GM23338 (cell line): Measurements from ENCODE around the gene ZNF66. TPM values are rescaled to one million over a fixed set of nuclear protein-coding genes. Genes with fewer than 3 reads are reported as not detected.
"Not testable (repeated sequence)": the region's sequence is repeated elsewhere in the genome, so short reads cannot be mapped to it uniquely, and the experiment has no call there.

Source experiments
- ATAC-seq: fragments of 200-7000 bp; cut with Tn5 transposase; 3 replicates; pipeline ENCODE4 v1.9.1; 2020
- DNase-seq: peaks from one replicate; pipeline ENCODE4 v3.0.0-alpha.2; 2015; ENCODE audit warnings: low spot score
- H2AFZ ChIP-seq: fragments of 200-600 bp; sonication (generic); 2 replicates; pipeline ENCODE4 v1.8.0; 2016; ENCODE audit warnings: antibody characterized with exemption, mild to moderate bottlenecking, moderate library complexity
- H3F3A ChIP-seq: fragments of 200-600 bp; sonication (generic); replicated peaks from 2 replicates; pipeline ENCODE4 v1.8.0; 2017; ENCODE audit warnings: antibody characterized with exemption, mixed run types, low read depth
- H3K27ac ChIP-seq: fragments of 200-600 bp; sonication (generic); 2 replicates; pipeline ENCODE4 v1.6.1; 2016; ENCODE audit warnings: low read depth
- H3K27me3 ChIP-seq: fragments of 200-600 bp; sonication (generic); 2 replicates; pipeline ENCODE4 v1.8.0; 2016; ENCODE audit warnings: mild to moderate bottlenecking, mixed run types, moderate library complexity; ENCODE audit not compliant: insufficient read depth
- H3K36me3 ChIP-seq: fragments of 200-600 bp; sonication (generic); 2 replicates; pipeline ENCODE4 v1.8.0; 2016; ENCODE audit warnings: mild to moderate bottlenecking; ENCODE audit not compliant: insufficient read depth
- H3K4me1 ChIP-seq: fragments of 200-600 bp; sonication (generic); 2 replicates; pipeline ENCODE4 v1.8.0; 2016; ENCODE audit warnings: mild to moderate bottlenecking, moderate library complexity; ENCODE audit not compliant: insufficient read depth
- H3K4me2 ChIP-seq: fragments of 200-600 bp; sonication (generic); 2 replicates; pipeline ENCODE4 v1.7.1; 2017; ENCODE audit warnings: mixed run types
- H3K4me3 ChIP-seq: fragments of 200-600 bp; sonication (generic); 2 replicates; pipeline ENCODE4 v1.6.1; 2016; ENCODE audit warnings: mixed run types
- H3K79me2 ChIP-seq: fragments of 200-600 bp; sonication (generic); replicated peaks from 2 replicates; pipeline ENCODE4 v1.8.0; 2017; ENCODE audit warnings: mild to moderate bottlenecking; ENCODE audit not compliant: insufficient read depth
- H3K9me2 ChIP-seq: fragments of 200-600 bp; sonication (generic); 2 replicates; pipeline ENCODE4 v1.8.0; 2017; ENCODE audit not compliant: insufficient read depth
- H4K20me1 ChIP-seq: fragments of 200-600 bp; sonication (generic); replicated peaks from 2 replicates; pipeline ENCODE4 v1.8.0; 2017; ENCODE audit warnings: mild to moderate bottlenecking; ENCODE audit not compliant: insufficient read depth
- H3K27ac Mint-ChIP-seq: 2 replicates; pipeline ENCODE4 v1.8.0; 2020; ENCODE audit warnings: inconsistent platforms, mild to moderate bottlenecking, moderate library complexity, mixed read lengths
- H3K27me3 Mint-ChIP-seq: 3 replicates; pipeline ENCODE4 v1.8.0; 2022; ENCODE audit warnings: low read depth, mild to moderate bottlenecking, moderate library complexity, mixed read lengths, inconsistent platforms; ENCODE audit not compliant: insufficient read depth, poor library complexity
- H3K36me3 Mint-ChIP-seq: 3 replicates; pipeline ENCODE4 v1.8.0; 2021; ENCODE audit warnings: low read depth, mild to moderate bottlenecking, inconsistent platforms, moderate library complexity, mixed read lengths
- H3K4me1 Mint-ChIP-seq: 3 replicates; pipeline ENCODE4 v1.8.0; 2020; ENCODE audit warnings: mild to moderate bottlenecking, inconsistent platforms, mixed read lengths
- H3K4me3 Mint-ChIP-seq: 3 replicates; pipeline ENCODE4 v1.8.0; 2021; ENCODE audit warnings: moderate library complexity, mild to moderate bottlenecking, inconsistent platforms, mixed read lengths
- H3K9me3 Mint-ChIP-seq: 3 replicates; pipeline ENCODE4 v1.8.0; 2020; ENCODE audit warnings: moderate library complexity, mild to moderate bottlenecking, inconsistent platforms, mixed read lengths
- CREB1 ChIP-seq: fragments of 250-450 bp; sonication (Bioruptor Pico); IDR thresholded peaks from 2 replicates; pipeline ENCODE4 v1.5.0; 2020; ENCODE audit warnings: low read depth, mild to moderate bottlenecking, moderate library complexity
- EZH2 ChIP-seq: fragments of 200-600 bp; sonication (generic); IDR thresholded peaks from one replicate; pipeline ENCODE4 v1.8.0; 2017; ENCODE audit warnings: antibody characterized with exemption, mild to moderate bottlenecking, low read depth; ENCODE audit not compliant: unreplicated experiment
- EZH2phosphoT487 ChIP-seq: fragments of 200-600 bp; sonication (generic); IDR thresholded peaks from one replicate; pipeline ENCODE4 v1.8.1; 2018; ENCODE audit warnings: antibody characterized with exemption; ENCODE audit not compliant: unreplicated experiment
- JUNB ChIP-seq: IDR thresholded peaks from one replicate; pipeline ENCODE4 v1.6.1; 2016; ENCODE audit warnings: antibody characterized with exemption; ENCODE audit not compliant: unreplicated experiment
- POLR2AphosphoS5 ChIP-seq: IDR thresholded peaks from 2 replicates; pipeline ENCODE4 v1.6.1; 2016; ENCODE audit warnings: antibody characterized with exemption, low read depth
- STAT1 ChIP-seq: IDR thresholded peaks from one replicate; pipeline ENCODE4 v1.6.1; 2016; ENCODE audit warnings: antibody characterized with exemption; ENCODE audit not compliant: unreplicated experiment
- ZNF114 ChIP-seq: fragments of 250-450 bp; sonication (Bioruptor Pico); IDR thresholded peaks from 2 replicates; pipeline ENCODE4 v1.5.0; 2020; ENCODE audit warnings: mild to moderate bottlenecking, moderate library complexity
- ZNF331 ChIP-seq: fragments of 250-450 bp; sonication (Bioruptor Pico); IDR thresholded peaks from 2 replicates; pipeline ENCODE4 v1.5.0; 2020; ENCODE audit warnings: low read depth, mild to moderate bottlenecking, moderate library complexity
- polyA plus RNA-seq: library from polyadenylated mRNA; unstranded; fragments of >200 nt; fragmentation: Nextera tagmentation; extraction: Ambion mirVana; gene quantifications from 2 replicates; pipeline ENCODE4 v1.2.1, GENCODE V29; 2016
- total RNA-seq: library from RNA; depleted of rRNA; stranded (reverse); fragments of >200 nt; shearing (Covaris generic); gene quantifications from 2 replicates; pipeline ENCODE4 v1.2.3, GENCODE V29; 2014
- TF ChIP-seq, protein P1 (sequence below): IDR thresholded peaks from one replicate; pipeline ENCODE4 v1.6.1; 2018; ENCODE audit warnings: antibody characterized with exemption; ENCODE audit not compliant: unreplicated experiment
- TF ChIP-seq, protein P2 (sequence below): fragments of 250-450 bp; sonication (Bioruptor Pico); IDR thresholded peaks from 2 replicates; pipeline ENCODE4 v1.5.0; 2020; ENCODE audit warnings: mild to moderate bottlenecking, moderate library complexity

The ZNF66 gene
- total and polyA plus RNA-seq, 2 experiments from 2014 or later: 18.5 to 67.3 TPM

DNA sequence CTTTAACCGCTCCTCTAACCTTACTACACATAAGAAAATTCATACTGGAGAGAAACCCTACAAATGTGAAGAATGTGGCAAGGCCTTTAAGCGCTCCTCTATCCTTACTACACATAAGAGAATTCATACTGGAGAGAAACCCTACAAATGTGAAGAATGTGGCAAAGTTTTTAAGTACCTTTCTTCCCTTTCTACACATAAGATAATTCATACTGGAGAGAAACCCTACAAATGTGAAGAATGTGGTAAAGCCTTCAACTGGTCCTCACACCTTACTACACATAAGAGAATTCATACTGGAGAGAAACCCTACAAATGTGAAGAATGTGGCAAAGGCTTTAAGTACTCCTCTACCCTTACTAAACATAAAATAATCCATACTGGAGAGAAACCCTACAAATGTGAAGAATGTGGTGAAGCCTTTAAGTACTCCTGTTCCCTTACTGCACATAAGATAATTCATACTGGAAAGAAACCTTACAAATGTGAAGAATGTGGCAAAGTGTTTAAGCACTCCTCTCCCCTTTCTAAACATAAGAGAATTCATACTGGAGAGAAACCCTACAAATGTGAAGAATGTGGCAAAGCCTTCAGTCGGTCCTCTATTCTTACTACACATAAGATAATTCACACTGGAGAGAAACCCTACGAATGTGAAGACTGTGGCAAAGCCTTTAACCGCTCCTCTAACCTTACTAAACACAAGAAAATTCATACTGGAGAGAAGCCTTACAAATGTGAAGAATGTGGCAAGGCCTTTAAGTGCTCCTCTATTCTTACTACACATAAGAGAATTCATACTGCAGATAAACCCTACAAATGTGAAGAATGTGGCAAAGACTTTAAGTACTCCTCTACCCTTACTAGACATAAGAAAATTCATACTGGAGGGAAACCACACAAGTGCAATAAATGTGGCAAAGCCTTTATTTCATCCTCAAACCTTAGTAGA, 30.5 kb downstream of the ZNF66 start:
- DNase-seq: peak; percentile 1
- H3K79me2 ChIP-seq, H3F3A ChIP-seq, H3K4me2 ChIP-seq, H3K4me1 Mint-ChIP-seq, H3K27ac ChIP-seq, H4K20me1 ChIP-seq, H3K4me3 ChIP-seq, H3K27me3 ChIP-seq, H3K9me2 ChIP-seq, H3K4me1 ChIP-seq, H2AFZ ChIP-seq, H3K4me3 Mint-ChIP-seq, H3K27ac Mint-ChIP-seq, ATAC-seq: not testable (repeated sequence)
- peaks cover 65% of the 10 kb centered on the region for H3K36me3 ChIP-seq
- peaks cover 100% of the 10 kb centered on the region for H3K9me3 Mint-ChIP-seq
- H3K27me3 Mint-ChIP-seq: peaks cover 45% of the 10 kb centered on the region
- H3K36me3 Mint-ChIP-seq: peaks cover 97% of the 10 kb centered on the region

DNA sequence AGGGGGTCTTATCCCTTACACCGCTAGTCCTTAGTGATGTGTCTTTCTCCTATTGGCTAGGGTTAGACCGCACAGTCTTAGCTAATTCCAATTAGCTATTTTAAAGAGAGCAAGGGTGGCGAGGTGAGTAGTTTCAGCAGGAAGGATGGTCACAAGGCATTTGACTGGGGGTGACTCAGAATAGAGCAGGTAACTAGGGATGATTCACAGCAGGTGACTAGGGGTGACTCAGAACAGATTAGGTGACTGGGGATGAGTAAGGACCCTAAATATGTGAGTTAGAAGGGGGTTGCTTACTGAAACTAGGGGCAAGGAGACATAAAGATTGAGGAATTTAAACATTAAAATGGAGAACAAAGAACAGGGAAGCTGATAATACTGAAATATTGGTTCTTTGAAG, 64.3 kb downstream of the ZNF66 start:
- no peak for DNase-seq
- no peak for ATAC-seq
- peaks cover 87% of the 10 kb centered on the region for H3K9me3 Mint-ChIP-seq
- TF ChIP-seq, protein P1, sequence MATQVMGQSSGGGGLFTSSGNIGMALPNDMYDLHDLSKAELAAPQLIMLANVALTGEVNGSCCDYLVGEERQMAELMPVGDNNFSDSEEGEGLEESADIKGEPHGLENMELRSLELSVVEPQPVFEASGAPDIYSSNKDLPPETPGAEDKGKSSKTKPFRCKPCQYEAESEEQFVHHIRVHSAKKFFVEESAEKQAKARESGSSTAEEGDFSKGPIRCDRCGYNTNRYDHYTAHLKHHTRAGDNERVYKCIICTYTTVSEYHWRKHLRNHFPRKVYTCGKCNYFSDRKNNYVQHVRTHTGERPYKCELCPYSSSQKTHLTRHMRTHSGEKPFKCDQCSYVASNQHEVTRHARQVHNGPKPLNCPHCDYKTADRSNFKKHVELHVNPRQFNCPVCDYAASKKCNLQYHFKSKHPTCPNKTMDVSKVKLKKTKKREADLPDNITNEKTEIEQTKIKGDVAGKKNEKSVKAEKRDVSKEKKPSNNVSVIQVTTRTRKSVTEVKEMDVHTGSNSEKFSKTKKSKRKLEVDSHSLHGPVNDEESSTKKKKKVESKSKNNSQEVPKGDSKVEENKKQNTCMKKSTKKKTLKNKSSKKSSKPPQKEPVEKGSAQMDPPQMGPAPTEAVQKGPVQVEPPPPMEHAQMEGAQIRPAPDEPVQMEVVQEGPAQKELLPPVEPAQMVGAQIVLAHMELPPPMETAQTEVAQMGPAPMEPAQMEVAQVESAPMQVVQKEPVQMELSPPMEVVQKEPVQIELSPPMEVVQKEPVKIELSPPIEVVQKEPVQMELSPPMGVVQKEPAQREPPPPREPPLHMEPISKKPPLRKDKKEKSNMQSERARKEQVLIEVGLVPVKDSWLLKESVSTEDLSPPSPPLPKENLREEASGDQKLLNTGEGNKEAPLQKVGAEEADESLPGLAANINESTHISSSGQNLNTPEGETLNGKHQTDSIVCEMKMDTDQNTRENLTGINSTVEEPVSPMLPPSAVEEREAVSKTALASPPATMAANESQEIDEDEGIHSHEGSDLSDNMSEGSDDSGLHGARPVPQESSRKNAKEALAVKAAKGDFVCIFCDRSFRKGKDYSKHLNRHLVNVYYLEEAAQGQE: no peak
- TF ChIP-seq JUNB (no peak), POLR2AphosphoS5 (no peak), EZH2phosphoT487 (no peak), STAT1 (no peak), EZH2 (no peak), ZNF331 (CRISPR knock-in tag) (no peak), CREB1 (CRISPR knock-in tag) (no peak), ZNF114 (CRISPR knock-in tag) (no peak)
- TF ChIP-seq, protein P2, sequence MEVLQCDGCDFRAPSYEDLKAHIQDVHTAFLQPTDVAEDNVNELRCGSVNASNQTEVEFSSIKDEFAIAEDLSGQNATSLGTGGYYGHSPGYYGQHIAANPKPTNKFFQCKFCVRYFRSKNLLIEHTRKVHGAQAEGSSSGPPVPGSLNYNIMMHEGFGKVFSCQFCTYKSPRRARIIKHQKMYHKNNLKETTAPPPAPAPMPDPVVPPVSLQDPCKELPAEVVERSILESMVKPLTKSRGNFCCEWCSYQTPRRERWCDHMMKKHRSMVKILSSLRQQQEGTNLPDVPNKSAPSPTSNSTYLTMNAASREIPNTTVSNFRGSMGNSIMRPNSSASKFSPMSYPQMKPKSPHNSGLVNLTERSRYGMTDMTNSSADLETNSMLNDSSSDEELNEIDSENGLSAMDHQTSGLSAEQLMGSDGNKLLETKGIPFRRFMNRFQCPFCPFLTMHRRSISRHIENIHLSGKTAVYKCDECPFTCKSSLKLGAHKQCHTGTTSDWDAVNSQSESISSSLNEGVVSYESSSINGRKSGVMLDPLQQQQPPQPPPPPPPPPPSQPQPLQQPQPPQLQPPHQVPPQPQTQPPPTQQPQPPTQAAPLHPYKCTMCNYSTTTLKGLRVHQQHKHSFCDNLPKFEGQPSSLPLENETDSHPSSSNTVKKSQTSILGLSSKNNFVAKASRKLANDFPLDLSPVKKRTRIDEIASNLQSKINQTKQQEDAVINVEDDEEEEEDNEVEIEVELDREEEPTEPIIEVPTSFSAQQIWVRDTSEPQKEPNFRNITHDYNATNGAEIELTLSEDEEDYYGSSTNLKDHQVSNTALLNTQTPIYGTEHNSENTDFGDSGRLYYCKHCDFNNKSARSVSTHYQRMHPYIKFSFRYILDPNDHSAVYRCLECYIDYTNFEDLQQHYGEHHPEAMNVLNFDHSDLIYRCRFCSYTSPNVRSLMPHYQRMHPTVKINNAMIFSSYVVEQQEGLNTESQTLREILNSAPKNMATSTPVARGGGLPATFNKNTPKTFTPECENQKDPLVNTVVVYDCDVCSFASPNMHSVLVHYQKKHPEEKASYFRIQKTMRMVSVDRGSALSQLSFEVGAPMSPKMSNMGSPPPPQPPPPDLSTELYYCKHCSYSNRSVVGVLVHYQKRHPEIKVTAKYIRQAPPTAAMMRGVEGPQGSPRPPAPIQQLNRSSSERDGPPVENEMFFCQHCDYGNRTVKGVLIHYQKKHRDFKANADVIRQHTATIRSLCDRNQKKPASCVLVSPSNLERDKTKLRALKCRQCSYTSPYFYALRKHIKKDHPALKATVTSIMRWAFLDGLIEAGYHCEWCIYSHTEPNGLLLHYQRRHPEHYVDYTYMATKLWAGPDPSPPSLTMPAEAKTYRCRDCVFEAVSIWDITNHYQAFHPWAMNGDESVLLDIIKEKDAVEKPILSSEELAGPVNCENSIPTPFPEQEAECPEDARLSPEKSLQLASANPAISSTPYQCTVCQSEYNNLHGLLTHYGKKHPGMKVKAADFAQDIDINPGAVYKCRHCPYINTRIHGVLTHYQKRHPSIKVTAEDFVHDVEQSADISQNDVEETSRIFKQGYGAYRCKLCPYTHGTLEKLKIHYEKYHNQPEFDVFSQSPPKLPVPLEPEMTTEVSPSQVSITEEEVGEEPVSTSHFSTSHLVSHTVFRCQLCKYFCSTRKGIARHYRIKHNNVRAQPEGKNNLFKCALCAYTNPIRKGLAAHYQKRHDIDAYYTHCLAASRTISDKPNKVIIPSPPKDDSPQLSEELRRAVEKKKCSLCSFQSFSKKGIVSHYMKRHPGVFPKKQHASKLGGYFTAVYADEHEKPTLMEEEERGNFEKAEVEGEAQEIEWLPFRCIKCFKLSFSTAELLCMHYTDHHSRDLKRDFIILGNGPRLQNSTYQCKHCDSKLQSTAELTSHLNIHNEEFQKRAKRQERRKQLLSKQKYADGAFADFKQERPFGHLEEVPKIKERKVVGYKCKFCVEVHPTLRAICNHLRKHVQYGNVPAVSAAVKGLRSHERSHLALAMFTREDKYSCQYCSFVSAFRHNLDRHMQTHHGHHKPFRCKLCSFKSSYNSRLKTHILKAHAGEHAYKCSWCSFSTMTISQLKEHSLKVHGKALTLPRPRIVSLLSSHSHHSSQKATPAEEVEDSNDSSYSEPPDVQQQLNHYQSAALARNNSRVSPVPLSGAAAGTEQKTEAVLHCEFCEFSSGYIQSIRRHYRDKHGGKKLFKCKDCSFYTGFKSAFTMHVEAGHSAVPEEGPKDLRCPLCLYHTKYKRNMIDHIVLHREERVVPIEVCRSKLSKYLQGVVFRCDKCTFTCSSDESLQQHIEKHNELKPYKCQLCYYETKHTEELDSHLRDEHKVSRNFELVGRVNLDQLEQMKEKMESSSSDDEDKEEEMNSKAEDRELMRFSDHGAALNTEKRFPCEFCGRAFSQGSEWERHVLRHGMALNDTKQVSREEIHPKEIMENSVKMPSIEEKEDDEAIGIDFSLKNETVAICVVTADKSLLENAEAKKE: no peak

More for the DNA sequence above, 64.3 kb downstream of the ZNF66 start:
- Histone ChIP-seq H3K4me3 (no peak overlapping the region), H3K36me3 (peaks cover 8% of the 10 kb centered on the region; the same call in 1 of the 2 replicates), H3K27ac (no peak overlapping the region), H3K4me2 (no peak overlapping the region), H4K20me1 (no peaks in the 10 kb centered on the region), H3K4me1 (no peaks in the 10 kb centered on the region), H3K27me3 (no peaks in the 10 kb centered on the region), H3K79me2 (no peaks in the 10 kb centered on the region), H3F3A (no peaks in the 10 kb centered on the region), H2AFZ (no peak overlapping the region), H3K9me2 (no peaks in the 10 kb centered on the region)
- no peaks in the 10 kb centered on the region for H3K4me1 Mint-ChIP-seq
- H3K27me3 Mint-ChIP-seq: peaks cover 5% of the 10 kb centered on the region
- H3K27ac Mint-ChIP-seq: no peak overlapping the region
- H3K4me3 Mint-ChIP-seq: no peak overlapping the region
- peaks cover 66% of the 10 kb centered on the region for H3K36me3 Mint-ChIP-seq
